HG03039 (cell line): ENCODE data around the gene AKIRIN2.
A peak's percentile ranks its signal among the peaks of the same experiment; 100 is the strongest.
"Not testable (repeated sequence)": the region's sequence is repeated elsewhere in the genome, so short reads cannot be mapped to it uniquely, and the experiment has no call there.

Experiments used
- ATAC-seq: cut with Tn5 transposase; IDR thresholded peaks from one replicate; pipeline ENCODE4 v1.9.1; 2021; ENCODE audit warnings: mild to moderate bottlenecking, moderate library complexity; ENCODE audit not compliant: unreplicated experiment

Gene AKIRIN2

GRCh38 chr6:87718662-87719433 lies 16.8 kb upstream of the AKIRIN2 start:
- no peak for ATAC-seq

GRCh38 chr6:87716928-87717614 lies 15.0 kb upstream of the AKIRIN2 start:
- no peak for ATAC-seq

- ATAC-seq = no peak
These were observed 12.2 kb upstream of the AKIRIN2 start for GRCh38 chr6:87714093-87714842.

- ATAC-seq = not testable (repeated sequence)
These were observed 10.7 kb upstream of the AKIRIN2 start for GRCh38 chr6:87712713-87713112.

GRCh38 chr6:87710090-87710489 lies 8.1 kb upstream of the AKIRIN2 start:
- ATAC-seq = no peak

- ATAC-seq = not testable (repeated sequence)
These were observed 6.8 kb upstream of the AKIRIN2 start for GRCh38 chr6:87708581-87709427.

GRCh38 chr6:87706187-87706966 lies 4.3 kb upstream of the AKIRIN2 start:
- ATAC-seq = no peak

- peak; percentile 41 for ATAC-seq
These were observed 3.1 kb upstream of the AKIRIN2 start for GRCh38 chr6:87705070-87705691.

- ATAC-seq = not testable (repeated sequence)
These were observed 1.0 kb upstream of the AKIRIN2 start for GRCh38 chr6:87703039-87703438.

- ATAC-seq = no peak
These were observed 534 bp upstream of the AKIRIN2 start for GRCh38 chr6:87702589-87702945.

GRCh38 chr6:87701344-87701675 lies 723 bp downstream of the AKIRIN2 start:
- ATAC-seq = no peak

GRCh38 chr6:87700397-87701343 lies 1.4 kb downstream of the AKIRIN2 start:
- no peak for ATAC-seq

GRCh38 chr6:87699576-87699975 lies 2.5 kb downstream of the AKIRIN2 start:
- no peak for ATAC-seq

GRCh38 chr6:87698547-87699006 lies 3.5 kb downstream of the AKIRIN2 start:
- no peak for ATAC-seq

- no peak for ATAC-seq
These were observed 4.2 kb downstream of the AKIRIN2 start for GRCh38 chr6:87697581-87698546.

- not testable (repeated sequence) for ATAC-seq
These were observed 5.2 kb downstream of the AKIRIN2 start for GRCh38 chr6:87696817-87697216.

- no peak for ATAC-seq
These were observed 9.9 kb downstream of the AKIRIN2 start for GRCh38 chr6:87692086-87692485.
